HG03097 (cell line): Measurements from ENCODE around the gene LRIT2.

Experiments used
- ATAC-seq: cut with Tn5 transposase; IDR thresholded peaks from one replicate; pipeline ENCODE4 v1.9.1; 2021; ENCODE audit not compliant: unreplicated experiment, low FRiP score

LRIT2 gene

GRCh38 chr10:84212014-84212413, 13.3 kb downstream of the LRIT2 start:
- ATAC-seq = no peak

GRCh38 chr10:84211566-84211965, 13.8 kb downstream of the LRIT2 start:
- no peak for ATAC-seq

GRCh38 chr10:84208023-84208422, 17.3 kb downstream of the LRIT2 start:
- no peak for ATAC-seq

GRCh38 chr10:84205853-84206525, 19.4 kb downstream of the LRIT2 start:
- ATAC-seq = no peak

- peak; percentile 79 for ATAC-seq
Measured at GRCh38 chr10:84205049-84205852, 20.1 kb downstream of the LRIT2 start.

GRCh38 chr10:84204610-84205009, 20.7 kb downstream of the LRIT2 start:
- ATAC-seq = no peak

GRCh38 chr10:84204122-84204521, 21.2 kb downstream of the LRIT2 start:
- no peak for ATAC-seq

GRCh38 chr10:84202349-84202748, 23.0 kb downstream of the LRIT2 start:
- ATAC-seq = no peak

- no peak for ATAC-seq
Measured at GRCh38 chr10:84201682-84202081, 23.7 kb downstream of the LRIT2 start.

- ATAC-seq = no peak
Measured at GRCh38 chr10:84201244-84201606, 24.1 kb downstream of the LRIT2 start.

- no peak for ATAC-seq
Measured at GRCh38 chr10:84200537-84201243, 24.7 kb downstream of the LRIT2 start.

- no peak for ATAC-seq
Measured at GRCh38 chr10:84198206-84198915, 27.0 kb downstream of the LRIT2 start.

GRCh38 chr10:84197643-84198042, 27.7 kb downstream of the LRIT2 start:
- ATAC-seq = no peak

- no peak for ATAC-seq
Measured at GRCh38 chr10:84196941-84197340, 28.4 kb downstream of the LRIT2 start.

GRCh38 chr10:84196083-84196482, 29.3 kb downstream of the LRIT2 start:
- ATAC-seq = no peak

GRCh38 chr10:84195044-84195830, 30.1 kb downstream of the LRIT2 start:
- ATAC-seq = no peak

GRCh38 chr10:84194424-84195043, 30.8 kb downstream of the LRIT2 start, which contains the start of gene CDHR1:
Gene CDHR1, plus strand, starts transcription at chr10:84194537. Its CDS starts 224 bp downstream, at chr10:84194761.
- peak; percentile 62 for ATAC-seq

- ATAC-seq = no peak
Measured at GRCh38 chr10:84193846-84194423, 31.4 kb downstream of the LRIT2 start.

- ATAC-seq = no peak
Measured at GRCh38 chr10:84193327-84193726, 32.0 kb downstream of the LRIT2 start.
